ENCODE data around the gene BLACAT1. TPM values are rescaled to one million over a fixed set of nuclear protein-coding genes. Genes with fewer than 3 reads are reported as not detected.

The BLACAT1 gene
- total and polyA plus RNA-seq, 2 of the 13 experiments (the other 11 are each of a cell fraction or from before 2014, with no cell fraction given), result 1.2 to 2.8 TPM

GRCh38 chr1:205449750-205450443, 5.9 kb downstream of the BLACAT1 start (continued):
- TF ChIP-seq KDM4B (CRISPR knock-in tag; IDR thresholded peaks at IDR 0.05), result no peak
- no peak for TF ChIP-seq MAFG (CRISPR knock-in tag; IDR thresholded peaks at IDR 0.05)
- peak; percentile 68 for TF ChIP-seq PHF8 (CRISPR knock-in tag; IDR thresholded peaks at IDR 0.05)
- TF ChIP-seq ZFP36 (IDR thresholded peaks at IDR 0.05; ENCODE audit: borderline replicate concordance, low read depth, low read length, partially characterized antibody), result no peak
- TF ChIP-seq STAG1 (CRISPR knock-in tag; IDR thresholded peaks at IDR 0.05), result no peak
- no peak for TF ChIP-seq ARHGAP35 (CRISPR knock-in tag; IDR thresholded peaks at IDR 0.05; ENCODE audit: borderline replicate concordance)
- TF ChIP-seq AGO2 (optimal IDR thresholded peaks at IDR 0.05; ENCODE audit: low read depth, low read length), result no peak
- TF ChIP-seq ZNF235 (CRISPR knock-in tag; IDR thresholded peaks at IDR 0.05; ENCODE audit: borderline replicate concordance), result no peak
- TF ChIP-seq ZNF234 (CRISPR knock-in tag; conservative IDR thresholded peaks at IDR 0.05), result no peak
- no peak for TF ChIP-seq ATF5 (CRISPR knock-in tag; IDR thresholded peaks at IDR 0.05; ENCODE audit: low read depth)
- TF ChIP-seq CENPBD1 (CRISPR knock-in tag; IDR thresholded peaks at IDR 0.05; ENCODE audit: borderline replicate concordance, low read depth), result no peak
- TF ChIP-seq PITX1 (CRISPR knock-in tag; IDR thresholded peaks at IDR 0.05), result peak; percentile 5; the same call in 1 of the 2 replicates
- TF ChIP-seq RARG (CRISPR knock-in tag; IDR thresholded peaks at IDR 0.05; ENCODE audit: low read depth), result no peak
- TF ChIP-seq U2AF1 (optimal IDR thresholded peaks at IDR 0.05; ENCODE audit: low read depth, low read length), result no peak
- TF ChIP-seq ZNF512 (CRISPR knock-in tag; IDR thresholded peaks at IDR 0.05), result no peak
- no peak for TF ChIP-seq ZSCAN29 (CRISPR knock-in tag; conservative IDR thresholded peaks at IDR 0.05)
- TF ChIP-seq E2F1 (CRISPR knock-in tag; IDR thresholded peaks at IDR 0.05), result no peak
- TF ChIP-seq MAF1 (CRISPR knock-in tag; IDR thresholded peaks at IDR 0.05; ENCODE audit: borderline replicate concordance), result no peak
- no peak for TF ChIP-seq ZNF468 (CRISPR knock-in tag; IDR thresholded peaks at IDR 0.05)
- no peak for TF ChIP-seq CSRNP2 (CRISPR knock-in tag; conservative IDR thresholded peaks at IDR 0.05; ENCODE audit: low read depth)
- TF ChIP-seq ZEB1 (IDR thresholded peaks at IDR 0.05; ENCODE audit: insufficient replicate concordance, low read depth), result no peak
- TF ChIP-seq KLF9 (CRISPR knock-in tag; IDR thresholded peaks at IDR 0.05; ENCODE audit: low read depth), result no peak
- TF ChIP-seq ZBTB21 (CRISPR knock-in tag; IDR thresholded peaks at IDR 0.05), result no peak

Measured in HepG2 (cell line).